ENCODE data around the gene NIPBL.
"Not testable (repeated sequence)": the region's sequence is repeated elsewhere in the genome, so short reads cannot be mapped to it uniquely, and the experiment has no call there.

Gene NIPBL

GRCh38 chr5:36877667-36878391, 1.3 kb downstream of the NIPBL start:
- no peak for DNase-seq (ENCODE audit: low read depth)

GRCh38 chr5:36878392-36879082, 2.0 kb downstream of the NIPBL start:
- no peak for DNase-seq (ENCODE audit: low read depth)

- DNase-seq (ENCODE audit: low read depth), result no peak
Measured at GRCh38 chr5:36879274-36880033, 2.9 kb downstream of the NIPBL start.

- DNase-seq (ENCODE audit: low read depth), result no peak
Measured at GRCh38 chr5:36880761-36881160, 4.2 kb downstream of the NIPBL start.

- DNase-seq (ENCODE audit: low read depth), result no peak
Measured at GRCh38 chr5:36881304-36881703, 4.7 kb downstream of the NIPBL start.

DNA sequence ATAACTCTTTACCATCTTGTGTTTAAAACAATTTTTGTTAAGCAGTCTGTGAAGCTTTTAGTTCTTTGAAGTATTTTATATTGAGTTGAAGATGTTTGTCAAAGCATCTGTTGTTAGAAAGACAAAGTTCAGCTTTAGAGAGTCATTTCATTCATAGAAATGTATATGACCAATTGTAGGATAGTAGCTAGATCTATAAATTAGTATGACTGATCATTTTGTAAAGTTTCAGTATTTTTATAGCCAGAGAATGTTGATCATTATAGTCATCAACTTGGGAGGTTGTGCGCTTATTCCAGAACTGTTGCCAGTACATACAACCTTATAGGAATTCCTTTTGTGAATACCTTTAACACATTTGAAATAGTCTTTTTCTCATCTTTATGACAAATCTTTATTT, 5.2 kb downstream of the NIPBL start:
- DNase-seq (ENCODE audit: low read depth), result no peak

DNA sequence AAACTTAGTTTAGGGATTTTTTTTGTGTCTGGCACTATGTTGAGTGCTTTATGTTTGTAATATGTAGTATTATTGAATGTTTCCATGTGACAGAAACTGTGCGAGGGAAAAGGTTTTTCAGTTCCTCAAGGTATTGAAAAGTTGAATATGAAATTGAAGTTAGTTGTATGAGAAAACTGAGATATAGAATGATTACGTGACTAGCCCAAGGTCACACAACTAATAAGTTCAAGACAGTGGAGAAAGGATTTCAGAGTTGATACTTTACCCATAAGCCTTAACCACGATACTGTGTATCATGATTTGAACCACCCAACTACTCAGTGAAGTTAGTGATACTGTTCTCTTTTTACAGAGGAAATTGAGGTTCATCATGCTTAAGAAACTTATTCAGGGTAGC, 5.7 kb downstream of the NIPBL start:
- DNase-seq (ENCODE audit: low read depth), result no peak

- no peak for DNase-seq (ENCODE audit: low read depth)
Measured at GRCh38 chr5:36883894-36884462, 7.4 kb downstream of the NIPBL start.

- DNase-seq (ENCODE audit: low read depth), result no peak
Measured at GRCh38 chr5:36885149-36885548, 8.6 kb downstream of the NIPBL start.

- no peak for DNase-seq (ENCODE audit: low read depth)
Measured at GRCh38 chr5:36885566-36886485, 9.3 kb downstream of the NIPBL start.

- DNase-seq (ENCODE audit: low read depth), result no peak
Measured at GRCh38 chr5:36886791-36887190, 10.2 kb downstream of the NIPBL start.

DNA sequence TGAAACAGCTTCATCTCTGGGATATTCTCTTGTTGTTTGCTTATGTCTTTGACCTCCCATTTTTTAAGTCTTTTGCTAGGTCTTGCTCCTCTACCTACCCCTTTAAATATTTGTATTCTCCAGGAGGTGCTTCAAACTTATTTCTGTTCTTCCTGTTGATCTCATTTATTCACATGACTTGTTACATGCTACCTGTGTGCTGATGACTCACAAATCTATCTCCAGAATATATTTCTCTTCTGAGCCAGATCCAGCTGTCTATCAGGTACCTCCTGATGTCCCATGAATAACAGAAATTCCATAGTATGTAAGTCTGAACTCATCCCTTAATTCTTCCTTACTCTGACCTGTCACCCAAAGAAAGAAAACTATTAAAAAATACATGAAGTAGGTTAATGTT, 11.0 kb downstream of the NIPBL start:
- no peak for DNase-seq (ENCODE audit: low read depth)

DNA sequence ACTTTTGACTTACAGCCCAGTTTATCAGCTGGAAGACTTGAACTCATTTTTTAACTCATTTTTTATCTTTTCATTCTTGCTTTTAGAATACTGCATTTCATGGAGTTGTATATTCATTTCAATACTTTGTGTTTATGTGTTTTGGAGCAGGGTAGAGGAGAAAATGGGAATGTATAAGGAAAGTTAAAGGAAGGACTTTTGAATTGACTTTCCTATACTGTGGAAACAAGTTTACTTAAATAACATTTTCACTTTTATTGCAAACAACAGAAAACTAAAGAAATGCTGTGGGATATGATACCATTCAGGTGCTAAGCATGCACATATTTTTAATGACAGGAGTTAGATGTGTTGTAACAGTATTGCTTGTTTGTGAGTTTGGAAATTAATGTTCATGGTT, 11.7 kb downstream of the NIPBL start:
- no peak for DNase-seq (ENCODE audit: low read depth)

GRCh38 chr5:36889264-36889663, 12.7 kb downstream of the NIPBL start:
- no peak for DNase-seq (ENCODE audit: low read depth)

- no peak for DNase-seq (ENCODE audit: low read depth)
Measured at GRCh38 chr5:36891266-36891665, 14.7 kb downstream of the NIPBL start.

DNA sequence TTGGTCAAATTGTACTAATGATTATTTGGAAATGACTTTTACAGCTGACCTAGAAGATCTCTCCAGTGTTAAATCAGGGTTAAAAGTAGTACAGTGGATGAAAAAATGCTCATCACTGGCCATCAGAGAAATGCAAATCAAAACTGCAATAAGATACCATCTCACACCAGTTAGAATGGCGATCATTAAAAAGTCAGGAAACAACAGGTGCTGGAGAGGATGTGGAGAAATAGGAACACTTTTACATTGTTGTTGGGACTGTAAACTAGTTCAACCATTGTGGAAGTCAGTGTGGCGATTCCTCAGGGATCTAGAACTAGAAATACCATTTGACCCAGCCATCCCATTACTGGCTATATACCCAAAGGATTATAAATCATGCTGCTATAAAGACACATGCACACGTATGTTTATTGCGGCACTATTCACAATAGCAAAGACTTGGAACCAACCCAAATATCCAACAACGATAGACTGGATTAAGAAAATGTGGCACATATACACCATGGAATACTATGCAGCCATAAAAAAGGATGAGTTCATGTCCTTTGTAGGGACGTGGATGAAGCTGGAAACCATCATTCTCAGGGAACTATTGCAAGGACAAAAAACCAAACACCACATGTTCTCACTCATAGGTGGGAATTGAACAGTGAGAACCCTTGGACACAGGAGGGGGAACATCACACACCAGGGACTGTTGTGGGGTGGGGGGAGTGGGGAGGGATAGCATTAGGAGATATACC, 15.7 kb downstream of the NIPBL start:
- DNase-seq (ENCODE audit: low read depth), result not testable (repeated sequence)

GRCh38 chr5:36894954-36895353, 18.4 kb downstream of the NIPBL start:
- DNase-seq (ENCODE audit: low read depth), result no peak

- no peak for DNase-seq (ENCODE audit: low read depth)
Measured at GRCh38 chr5:36896476-36896875, 19.9 kb downstream of the NIPBL start.

DNA sequence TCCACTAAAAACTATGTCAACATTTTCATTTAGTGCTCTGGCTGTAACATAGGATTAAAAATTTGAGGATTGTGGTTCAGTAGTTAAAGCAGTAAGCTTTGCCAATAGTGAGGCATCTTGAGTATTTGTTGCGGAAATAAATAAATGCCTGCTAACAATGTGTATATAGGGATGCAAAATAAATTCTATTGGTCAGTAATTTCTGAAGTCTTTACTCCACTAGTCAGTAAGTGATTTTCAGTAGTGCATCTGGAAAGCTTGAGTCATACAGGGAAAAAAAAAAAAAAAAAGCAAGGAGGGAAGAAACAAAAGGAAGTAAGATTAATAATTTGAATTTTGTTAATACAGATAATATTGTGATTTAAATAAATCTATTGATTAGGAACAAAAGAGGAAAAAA, 21.0 kb downstream of the NIPBL start:
- no peak for DNase-seq (ENCODE audit: low read depth)

- no peak for DNase-seq (ENCODE audit: low read depth)
Measured at GRCh38 chr5:36899860-36900259, 23.3 kb downstream of the NIPBL start.

- no peak for DNase-seq (ENCODE audit: low read depth)
Measured at GRCh38 chr5:36900283-36900682, 23.7 kb downstream of the NIPBL start.
